ENCODE measurements around the gene APLP2.

GRCh38 chr11:130047141-130047540, 22.6 kb upstream of the APLP2 start:
- TF ChIP-seq CTCF (IDR thresholded peaks at IDR 0.05; ENCODE audit: insufficient read depth, low read length, poor library complexity, severe bottlenecking) (no peak), EZH2phosphoT487 (conservative IDR thresholded peaks at IDR 0.05; ENCODE audit: low read length) (no peak)
